PC-9 (cell line): ENCODE measurements around the gene OTOR.

Experiments
- EZH2 ChIP-seq: fragments of 200-600 bp; sonication (generic); IDR thresholded peaks from 2 replicates; pipeline ENCODE4 v1.8.0; 2017; ENCODE audit warnings: antibody characterized with exemption, low read depth
- TF ChIP-seq, protein P1 (sequence below): fragments of 200-600 bp; sonication (generic); conservative IDR thresholded peaks from 2 replicates; pipeline ENCODE4 v1.6.1; 2017; ENCODE audit warnings: mixed run types, antibody characterized with exemption, mild to moderate bottlenecking, moderate library complexity

GRCh38 chr20:16719421-16719820, 28.7 kb upstream of the OTOR start:
- TF ChIP-seq, protein P1, sequence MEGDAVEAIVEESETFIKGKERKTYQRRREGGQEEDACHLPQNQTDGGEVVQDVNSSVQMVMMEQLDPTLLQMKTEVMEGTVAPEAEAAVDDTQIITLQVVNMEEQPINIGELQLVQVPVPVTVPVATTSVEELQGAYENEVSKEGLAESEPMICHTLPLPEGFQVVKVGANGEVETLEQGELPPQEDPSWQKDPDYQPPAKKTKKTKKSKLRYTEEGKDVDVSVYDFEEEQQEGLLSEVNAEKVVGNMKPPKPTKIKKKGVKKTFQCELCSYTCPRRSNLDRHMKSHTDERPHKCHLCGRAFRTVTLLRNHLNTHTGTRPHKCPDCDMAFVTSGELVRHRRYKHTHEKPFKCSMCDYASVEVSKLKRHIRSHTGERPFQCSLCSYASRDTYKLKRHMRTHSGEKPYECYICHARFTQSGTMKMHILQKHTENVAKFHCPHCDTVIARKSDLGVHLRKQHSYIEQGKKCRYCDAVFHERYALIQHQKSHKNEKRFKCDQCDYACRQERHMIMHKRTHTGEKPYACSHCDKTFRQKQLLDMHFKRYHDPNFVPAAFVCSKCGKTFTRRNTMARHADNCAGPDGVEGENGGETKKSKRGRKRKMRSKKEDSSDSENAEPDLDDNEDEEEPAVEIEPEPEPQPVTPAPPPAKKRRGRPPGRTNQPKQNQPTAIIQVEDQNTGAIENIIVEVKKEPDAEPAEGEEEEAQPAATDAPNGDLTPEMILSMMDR, result no peak
- TF ChIP-seq EZH2, result no peak
